HEK293 (cell line): ENCODE results near the gene PNPLA6.
A peak's percentile ranks its signal among the peaks of the same experiment; 100 is the strongest.

Experiments used
- CTCF ChIA-PET: fragments of 350-600 bp; formaldehyde crosslinking; extraction: SDS; loops from one replicate; lab custom pipeline; 2021; ENCODE audit warnings: antibody characterized with exemption; lab: Yijun Ruan, JAX
- POLR2A ChIA-PET: fragments of 300-600 bp; formaldehyde crosslinking; extraction: SDS; loops from one replicate; lab custom pipeline; 2020; ENCODE audit warnings: antibody characterized with exemption, inconsistent platforms; lab: Yijun Ruan, JAX
- H3K27ac ChIP-seq: fragments of 200-500 bp; sonication (Bioruptor generic); 2 replicates; pipeline ENCODE4 v1.5.1; 2014; ENCODE audit warnings: low read depth, low read length, control low read depth, inconsistent platforms; ENCODE audit errors: extremely low read depth
- H3K36me3 ChIP-seq, 2 experiments: fragments of 200-500 bp in 1 of 2; sonication (Bioruptor generic) in 1 of 2; 1 replicate in 1 of 2; 2 replicates in 1 of 2; pipeline ENCODE4 v1.5.1; 2014 to 2017; ENCODE audit warnings: inconsistent platforms in 2 of 2, low read length in 2 of 2; ENCODE audit not compliant: control insufficient read depth in 2 of 2, insufficient read depth in 1 of 2
- H3K4me1 ChIP-seq: fragments of 200-500 bp; sonication (Bioruptor generic); 2 replicates; pipeline ENCODE4 v1.5.1; 2014; ENCODE audit warnings: mild to moderate bottlenecking, low read length, inconsistent platforms; ENCODE audit not compliant: control insufficient read depth, insufficient read depth
- H3K4me3 ChIP-seq: 2 replicates; pipeline ENCODE4 v1.5.1; 2011; ENCODE audit warnings: low read depth, mild to moderate bottlenecking, control low read depth, low read length, moderate library complexity
- H3K9me3 ChIP-seq: fragments of 200-500 bp; sonication (Bioruptor generic); 2 replicates; pipeline ENCODE4 v1.5.1; 2014; ENCODE audit warnings: low read depth, low read length, inconsistent platforms; ENCODE audit not compliant: control insufficient read depth, insufficient read depth
- BCL11B ChIP-seq: fragments of 450-650 bp; formaldehyde crosslinking; IDR thresholded peaks from 2 replicates; pipeline ENCODE4 v1.5.1; 2016; ENCODE audit warnings: low read depth, missing biosample characterization, missing genetic modification characterization
- BCL6B ChIP-seq: fragments of 450-650 bp; formaldehyde crosslinking; IDR thresholded peaks from 2 replicates; pipeline ENCODE4 v1.5.1; 2017; ENCODE audit warnings: missing biosample characterization, missing genetic modification characterization
- EGR2 ChIP-seq: fragments of 450-650 bp; formaldehyde crosslinking; IDR thresholded peaks from 2 replicates; pipeline ENCODE4 v1.5.1; 2016; ENCODE audit warnings: low read depth, missing biosample characterization, missing genetic modification characterization
- ELK4 ChIP-seq: IDR thresholded peaks from 2 replicates; pipeline ENCODE4 v1.6.1; 2011; ENCODE audit warnings: mild to moderate bottlenecking, low read depth, low read length, borderline replicate concordance
- KLF1 ChIP-seq: fragments of 450-650 bp; formaldehyde crosslinking; IDR thresholded peaks from 2 replicates; pipeline ENCODE4 v1.5.1; 2016; ENCODE audit warnings: missing biosample characterization, missing genetic modification characterization
- KLF9 ChIP-seq: fragments of 450-650 bp; formaldehyde crosslinking; IDR thresholded peaks from 2 replicates; pipeline ENCODE4 v1.5.1; 2016; ENCODE audit warnings: missing biosample characterization, missing genetic modification characterization, low read depth
- OSR2 ChIP-seq: fragments of 450-650 bp; formaldehyde crosslinking; IDR thresholded peaks from 2 replicates; pipeline ENCODE4 v1.5.1; 2016; ENCODE audit warnings: missing biosample characterization, missing genetic modification characterization
- ZBTB6 ChIP-seq: fragments of 450-650 bp; formaldehyde crosslinking; IDR thresholded peaks from 2 replicates; pipeline ENCODE4 v1.5.1; 2017; ENCODE audit warnings: missing biosample characterization, missing genetic modification characterization
- ZBTB8A ChIP-seq: fragments of 450-650 bp; formaldehyde crosslinking; IDR thresholded peaks from 2 replicates; pipeline ENCODE4 v1.5.1; 2016; ENCODE audit warnings: missing biosample characterization, missing genetic modification characterization
- ZFHX2 ChIP-seq: fragments of 450-650 bp; formaldehyde crosslinking; conservative IDR thresholded peaks from 2 replicates; pipeline ENCODE4 v1.5.1; 2016; ENCODE audit warnings: missing biosample characterization, missing genetic modification characterization
- ZFP37 ChIP-seq: fragments of 450-650 bp; formaldehyde crosslinking; IDR thresholded peaks from 2 replicates; pipeline ENCODE4 v1.5.1; 2016; ENCODE audit warnings: missing biosample characterization, missing genetic modification characterization
- ZNF114 ChIP-seq: fragments of 450-650 bp; formaldehyde crosslinking; IDR thresholded peaks from 2 replicates; pipeline ENCODE4 v1.5.0; 2017; ENCODE audit warnings: missing biosample characterization, missing genetic modification characterization
- ZNF138 ChIP-seq: fragments of 450-650 bp; formaldehyde crosslinking; IDR thresholded peaks from 2 replicates; pipeline ENCODE4 v1.5.1; 2016; ENCODE audit warnings: missing biosample characterization, missing genetic modification characterization, borderline replicate concordance
- ZNF140 ChIP-seq: fragments of 450-650 bp; formaldehyde crosslinking; IDR thresholded peaks from 2 replicates; pipeline ENCODE4 v1.5.1; 2016; ENCODE audit warnings: missing biosample characterization, missing genetic modification characterization
- ZNF175 ChIP-seq: fragments of 450-650 bp; formaldehyde crosslinking; IDR thresholded peaks from 2 replicates; pipeline ENCODE4 v1.5.1; 2016; ENCODE audit warnings: missing biosample characterization, missing genetic modification characterization
- ZNF362 ChIP-seq: fragments of 450-650 bp; formaldehyde crosslinking; IDR thresholded peaks from 2 replicates; pipeline ENCODE4 v1.5.1; 2016; ENCODE audit warnings: missing biosample characterization, missing genetic modification characterization
- ZNF513 ChIP-seq: fragments of 450-650 bp; IDR thresholded peaks from 2 replicates; pipeline ENCODE4 v1.5.1; 2018; ENCODE audit warnings: missing biosample characterization, missing genetic modification characterization
- ZNF514 ChIP-seq: fragments of 450-650 bp; formaldehyde crosslinking; IDR thresholded peaks from 2 replicates; pipeline ENCODE4 v1.5.1; 2016; ENCODE audit warnings: missing biosample characterization, missing genetic modification characterization
- ZNF558 ChIP-seq: fragments of 450-650 bp; formaldehyde crosslinking; IDR thresholded peaks from 2 replicates; pipeline ENCODE4 v1.5.1; 2016; ENCODE audit warnings: missing biosample characterization, missing genetic modification characterization
- ZNF626 ChIP-seq: fragments of 450-650 bp; sonication (Bioruptor Pico); formaldehyde crosslinking; IDR thresholded peaks from 2 replicates; pipeline ENCODE4 v1.5.1; 2018; ENCODE audit warnings: missing biosample characterization, missing genetic modification characterization, inconsistent platforms
- ZSCAN16 ChIP-seq: fragments of 450-650 bp; formaldehyde crosslinking; IDR thresholded peaks from 2 replicates; pipeline ENCODE4 v1.5.1; 2016; ENCODE audit warnings: missing biosample characterization, missing genetic modification characterization

Gene PNPLA6

GRCh38 chr19:7526059-7526929 lies 9.2 kb upstream of the PNPLA6 start:
- peaks cover 0 to 35% of the 10 kb centered on the region in 2 experiments; a peak in 2 of 3 replicates for H3K36me3 ChIP-seq
- H3K9me3 ChIP-seq = no peaks in the 10 kb centered on the region
- ChIA-PET POLR2A (interaction anchor here (1.1 kb wide), 1 partner anchor 9 kb away, joined by 4 read pairs; the partner anchor contains the start of gene PNPLA6), CTCF (interaction anchor here (0.7 kb wide), 1 partner anchor 159 kb away, joined by 3 read pairs; no protein-coding TSS in a partner anchor)
- peak; percentile 61 for TF ChIP-seq ZFHX2
- TF ChIP-seq KLF1 = peak; percentile 45; the same call in 1 of the 2 replicates
- TF ChIP-seq ZBTB6 (tag by site-specific recombination) = no peak
- peak; percentile 70 for TF ChIP-seq EGR2 (tag by site-specific recombination)
- 0 out of 2 replicates have a peak, but pooled peaks have one; percentile 32 for TF ChIP-seq KLF9 (tag by site-specific recombination)
- TF ChIP-seq, all 188 proteins: peak for 4
- no peak overlapping the region for H3K27ac ChIP-seq
- H3K4me1 ChIP-seq = 0 out of 2 replicates have a peak, but pooled peaks cover 2% of the 10 kb centered on the region
- no peak overlapping the region for H3K4me3 ChIP-seq

GRCh38 chr19:7527516-7528191 lies 7.9 kb upstream of the PNPLA6 start:
- POLR2A ChIA-PET = no interaction called here
- CTCF ChIA-PET = interaction anchor here (0.6 kb wide), 1 partner anchor 375 kb away, joined by 3 read pairs; no protein-coding TSS in a partner anchor
- no peaks in the 10 kb centered on the region for H3K9me3 ChIP-seq

More at GRCh38 chr19:7527516-7528191, 7.9 kb upstream of the PNPLA6 start:
- Histone ChIP-seq H3K4me1 (0 out of 2 replicates have a peak, but pooled peaks cover 2% of the 10 kb centered on the region), H3K4me3 (no peak overlapping the region), H3K36me3 (peaks cover 0 to 39% of the 10 kb centered on the region in 2 experiments; a peak in 2 of 3 replicates), H3K27ac (no peak overlapping the region)
- TF ChIP-seq ZNF175 (tag by site-specific recombination) = no peak
- TF ChIP-seq OSR2 (tag by site-specific recombination) = no peak
- TF ChIP-seq ZNF138 = no peak
- TF ChIP-seq ZFP37 (tag by site-specific recombination) = no peak
- TF ChIP-seq BCL11B = no peak
- no peak for TF ChIP-seq BCL6B (tag by site-specific recombination)
- TF ChIP-seq ZNF514 = no peak
- TF ChIP-seq ZNF558 (tag by site-specific recombination) = no peak
- no peak for TF ChIP-seq ZNF140 (tag by site-specific recombination)
- TF ChIP-seq ELK4 = no peak
- no peak for TF ChIP-seq ZNF114 (tag by site-specific recombination)
- TF ChIP-seq ZNF513 (tag by site-specific recombination) = no peak
- no peak for TF ChIP-seq ZNF362 (tag by site-specific recombination)
- no peak for TF ChIP-seq ZBTB8A (tag by site-specific recombination)
- no peak for TF ChIP-seq ZNF626 (tag by site-specific recombination)
- TF ChIP-seq ZSCAN16 (tag by site-specific recombination) = no peak
